GM15510 (cell line): ENCODE data around the gene IGFBP7.

Source experiments
- POLR2A ChIP-seq: IDR thresholded peaks from 3 replicates; pipeline ENCODE4 v1.6.1; 2011; ENCODE audit warnings: borderline replicate concordance; ENCODE audit not compliant: insufficient read length; ENCODE audit errors: extremely low read depth

The IGFBP7 gene

GRCh38 chr4:57048590-57049304 lies 61.4 kb downstream of the IGFBP7 start:
- TF ChIP-seq POLR2A = no peak

- no peak for TF ChIP-seq POLR2A
Measured at GRCh38 chr4:57044996-57045395, 65.2 kb downstream of the IGFBP7 start.

- no peak for TF ChIP-seq POLR2A
Measured at GRCh38 chr4:57044279-57044678, 65.9 kb downstream of the IGFBP7 start.

- TF ChIP-seq POLR2A = no peak
Measured at GRCh38 chr4:57043347-57044251, 66.6 kb downstream of the IGFBP7 start.

- no peak for TF ChIP-seq POLR2A
Measured at GRCh38 chr4:57042711-57043169, 67.4 kb downstream of the IGFBP7 start.

- TF ChIP-seq POLR2A = no peak
Measured at GRCh38 chr4:57041020-57041419, 69.2 kb downstream of the IGFBP7 start.

GRCh38 chr4:57040510-57040909 lies 69.7 kb downstream of the IGFBP7 start:
- no peak for TF ChIP-seq POLR2A

- no peak for TF ChIP-seq POLR2A
Measured at GRCh38 chr4:57039345-57039744, 70.8 kb downstream of the IGFBP7 start.

- TF ChIP-seq POLR2A = no peak
Measured at GRCh38 chr4:57037982-57038604, 72.1 kb downstream of the IGFBP7 start.

GRCh38 chr4:57034520-57034919 lies 75.7 kb downstream of the IGFBP7 start:
- TF ChIP-seq POLR2A = no peak

- TF ChIP-seq POLR2A = no peak
Measured at GRCh38 chr4:57023104-57023503, 87.1 kb downstream of the IGFBP7 start.

- TF ChIP-seq POLR2A = no peak
Measured at GRCh38 chr4:57020467-57021101, 89.6 kb downstream of the IGFBP7 start.

GRCh38 chr4:57018980-57019379 lies 91.2 kb downstream of the IGFBP7 start:
- no peak for TF ChIP-seq POLR2A

GRCh38 chr4:57013543-57014120 lies 96.6 kb downstream of the IGFBP7 start:
- no peak for TF ChIP-seq POLR2A
